HuH-7.5 (cell line): ENCODE measurements around the gene AKIP1.
"Not testable (repeated sequence)": the region's sequence is repeated elsewhere in the genome, so short reads cannot be mapped to it uniquely, and the experiment has no call there.

Source experiments
- DNase-seq: peaks from one replicate; pipeline ENCODE4 v3.0.0; 2011; ENCODE audit warnings: low spot score

AKIP1 gene

GRCh38 chr11:8911029-8911823 lies at the start of gene AKIP1:
Gene AKIP1, plus strand, starts transcription at chr11:8911189. Its CDS starts 261 bp downstream, at chr11:8911450.
- DNase-seq: peak; percentile 79

- no peak for DNase-seq
Observed at GRCh38 chr11:8863838-8864237, 47.2 kb upstream of the AKIP1 start.

GRCh38 chr11:8865304-8865703 lies 45.7 kb upstream of the AKIP1 start:
- no peak for DNase-seq

GRCh38 chr11:8867035-8867434 lies 44.0 kb upstream of the AKIP1 start:
- no peak for DNase-seq

GRCh38 chr11:8867931-8868631 lies 42.9 kb upstream of the AKIP1 start:
- peak; percentile 52 for DNase-seq

GRCh38 chr11:8870411-8871170 lies 40.4 kb upstream of the AKIP1 start:
- peak; percentile 41 for DNase-seq

GRCh38 chr11:8871171-8871775 lies 39.7 kb upstream of the AKIP1 start:
- peak; percentile 60 for DNase-seq

- DNase-seq: no peak
Observed at GRCh38 chr11:8871962-8872361, 39.0 kb upstream of the AKIP1 start.

- no peak for DNase-seq
Observed at GRCh38 chr11:8873741-8874405, 37.1 kb upstream of the AKIP1 start.

- DNase-seq: no peak
Observed at GRCh38 chr11:8878771-8879170, 32.2 kb upstream of the AKIP1 start.

- DNase-seq: not testable (repeated sequence)
Observed at GRCh38 chr11:8881585-8881984, 29.4 kb upstream of the AKIP1 start.

GRCh38 chr11:8886322-8886721 lies 24.7 kb upstream of the AKIP1 start:
- no peak for DNase-seq

- not testable (repeated sequence) for DNase-seq
Observed at GRCh38 chr11:8891185-8891584, 19.8 kb upstream of the AKIP1 start.

- DNase-seq: no peak
Observed at GRCh38 chr11:8899119-8899753, 11.8 kb upstream of the AKIP1 start.

GRCh38 chr11:8905528-8906165 lies 5.3 kb upstream of the AKIP1 start:
- no peak for DNase-seq

- no peak for DNase-seq
Observed at GRCh38 chr11:8907116-8907515, 3.9 kb upstream of the AKIP1 start.

- no peak for DNase-seq
Observed at GRCh38 chr11:8908099-8908498, 2.9 kb upstream of the AKIP1 start.

GRCh38 chr11:8910649-8911026 lies 351 bp upstream of the AKIP1 start:
- no peak for DNase-seq

GRCh38 chr11:8913961-8914660 lies 3.1 kb downstream of the AKIP1 start:
- no peak for DNase-seq

- no peak for DNase-seq
Observed at GRCh38 chr11:8914661-8915018, 3.7 kb downstream of the AKIP1 start.
